Panc1 (cell line): ENCODE measurements around the gene SERPINB1. TPM values are rescaled to one million over a fixed set of nuclear protein-coding genes. Genes with fewer than 3 reads are reported as not detected.

Source experiments
- ATAC-seq: fragments of 200-7000 bp; cut with Tn5 transposase; 2 replicates; pipeline ENCODE4 v1.9.1; 2020; ENCODE audit warnings: mild to moderate bottlenecking, moderate library complexity
- BruUV-seq: library from RNA; stranded (reverse); fragments of 400-500 nt; replicated peaks from 2 replicates; lab custom pipeline; 2021; lab: Mats Ljungman, UMichigan
- CTCF ChIA-PET: fragments of 300-600 bp; sonication (Branson Sonifier 250); formaldehyde crosslinking; loops from one replicate; lab custom pipeline; 2022; ENCODE audit warnings: antibody characterized with exemption; lab: Charles Lee
- POLR2A ChIA-PET: fragments of 300-600 bp; sonication (Branson Sonifier 250); formaldehyde crosslinking; loops from one replicate; lab custom pipeline; 2022; ENCODE audit warnings: antibody characterized with exemption; lab: Charles Lee
- DNase-seq: peaks from one replicate; pipeline ENCODE4 v3.0.0-alpha.2; 2010; ENCODE audit warnings: low read depth, low spot score
- H3K27ac ChIP-seq: 2 replicates; pipeline ENCODE4 v1.5.1; 2011; ENCODE audit warnings: mild to moderate bottlenecking, low read length, inconsistent platforms
- H3K27me3 ChIP-seq: fragments of 200-500 bp; sonication (Bioruptor generic); 2 replicates; pipeline ENCODE4 v1.6.0; 2014; ENCODE audit warnings: low read length, inconsistent platforms; ENCODE audit not compliant: control insufficient read depth, insufficient read depth
- H3K36me3 ChIP-seq: fragments of 200-500 bp; sonication (Bioruptor generic); 2 replicates; pipeline ENCODE4 v1.5.1; 2014; ENCODE audit warnings: inconsistent platforms, mild to moderate bottlenecking, low read length, moderate library complexity; ENCODE audit not compliant: control insufficient read depth, insufficient read depth
- H3K4me1 ChIP-seq: 2 replicates; pipeline ENCODE4 v1.5.1; 2011; ENCODE audit warnings: inconsistent platforms, mild to moderate bottlenecking, low read length, moderate library complexity; ENCODE audit not compliant: control insufficient read depth, insufficient read depth
- H3K4me3 ChIP-seq, 2 experiments: 2 replicates each; pipeline ENCODE4 v1.5.1; 2011 to 2012; ENCODE audit warnings: low read depth in 2 of 2, low read length in 2 of 2, mild to moderate bottlenecking in 2 of 2, inconsistent platforms in 1 of 2, moderate library complexity in 1 of 2
- H3K9me3 ChIP-seq: fragments of 200-500 bp; sonication (Bioruptor generic); 2 replicates; pipeline ENCODE4 v1.5.1; 2014; ENCODE audit warnings: low read depth, mild to moderate bottlenecking, inconsistent platforms, low read length, moderate library complexity; ENCODE audit not compliant: control insufficient read depth, insufficient read depth
- POLR2AphosphoS5 ChIP-seq: IDR thresholded peaks from 2 replicates; pipeline ENCODE4 v1.6.1; 2012; ENCODE audit warnings: mild to moderate bottlenecking, low read depth, low read length, moderate library complexity
- REST ChIP-seq, 2 experiments: IDR thresholded peaks; 2 replicates each; pipeline ENCODE4 v1.6.1; 2011 to 2012; ENCODE audit warnings: low read depth in 2 of 2, control low read depth in 1 of 2, low read length in 1 of 2, mild to moderate bottlenecking in 1 of 2, moderate library complexity in 1 of 2; ENCODE audit not compliant: insufficient read depth in 1 of 2
- SIN3A ChIP-seq: IDR thresholded peaks from 2 replicates; pipeline ENCODE4 v1.6.1; 2012; ENCODE audit warnings: low read depth, mild to moderate bottlenecking, low read length, moderate library complexity, borderline replicate concordance; ENCODE audit not compliant: insufficient read depth
- TCF7L2 ChIP-seq: IDR thresholded peaks from 2 replicates; pipeline ENCODE4 v1.6.1; 2011; ENCODE audit warnings: mild to moderate bottlenecking, low read depth, low read length, inconsistent platforms
- in situ Hi-C: cut with HindIII; loops from 2 replicates; pipeline ENCODE4 v1.10.0; 2016; ENCODE audit warnings: low sequenced_read_pairs, low pct_unique_long_range_greater_than_20kb
- intact Hi-C: fragments of 100-400 bp; cut with micrococcal nuclease; formaldehyde crosslinking; loops from one replicate; pipeline ENCODE4 v1.10.0; 2022; ENCODE audit not compliant: unreplicated experiment
- total RNA-seq: library from RNA; stranded (reverse); gene quantifications from one replicate; pipeline ENCODE4 v1.2.1, GENCODE V29; 2021; ENCODE audit not compliant: unreplicated experiment
- TF ChIP-seq, protein P1 (sequence below): fragments of 450-650 bp; IDR thresholded peaks from 2 replicates; pipeline ENCODE4 v1.5.1; 2017; ENCODE audit warnings: mild to moderate bottlenecking

SERPINB1 gene
- total RNA-seq, 1 experiment from 2014 or later, result 40.8 TPM

GRCh38 chr6:2840749-2841061 is 958 bp downstream of the SERPINB1 start:
- no peak for DNase-seq
- H3K27ac ChIP-seq, result peak overlapping the region; percentile 87
- ChIA-PET POLR2A (interaction anchor here (0.6 to 0.7 kb wide), 2 partner anchors 14 to 29 kb away, joined by 3 to 4 read pairs; no protein-coding TSS in a partner anchor), CTCF (no interaction called here)
- intact Hi-C loops, result loop anchor here (2.0 kb wide), 1 partner anchor 50 kb away; no protein-coding TSS in a partner anchor
- H3K36me3 ChIP-seq, result peaks cover 7% of the 10 kb centered on the region; the same call in 1 of the 2 replicates
- peak overlapping the region; percentile 49 to 75 for H3K4me3 ChIP-seq
- no TSS peak for BruUV-seq
- H3K4me1 ChIP-seq, result peaks cover 50% of the 10 kb centered on the region
- no peak for TF ChIP-seq REST (IDR thresholded peaks at IDR 0.05; ENCODE audit: insufficient read depth in 1 of 2, low read depth in 2 of 2, low read length in 1 of 2)
- no peak for TF ChIP-seq POLR2AphosphoS5
- TF ChIP-seq TCF7L2, result no peak
- TF ChIP-seq, protein P1, sequence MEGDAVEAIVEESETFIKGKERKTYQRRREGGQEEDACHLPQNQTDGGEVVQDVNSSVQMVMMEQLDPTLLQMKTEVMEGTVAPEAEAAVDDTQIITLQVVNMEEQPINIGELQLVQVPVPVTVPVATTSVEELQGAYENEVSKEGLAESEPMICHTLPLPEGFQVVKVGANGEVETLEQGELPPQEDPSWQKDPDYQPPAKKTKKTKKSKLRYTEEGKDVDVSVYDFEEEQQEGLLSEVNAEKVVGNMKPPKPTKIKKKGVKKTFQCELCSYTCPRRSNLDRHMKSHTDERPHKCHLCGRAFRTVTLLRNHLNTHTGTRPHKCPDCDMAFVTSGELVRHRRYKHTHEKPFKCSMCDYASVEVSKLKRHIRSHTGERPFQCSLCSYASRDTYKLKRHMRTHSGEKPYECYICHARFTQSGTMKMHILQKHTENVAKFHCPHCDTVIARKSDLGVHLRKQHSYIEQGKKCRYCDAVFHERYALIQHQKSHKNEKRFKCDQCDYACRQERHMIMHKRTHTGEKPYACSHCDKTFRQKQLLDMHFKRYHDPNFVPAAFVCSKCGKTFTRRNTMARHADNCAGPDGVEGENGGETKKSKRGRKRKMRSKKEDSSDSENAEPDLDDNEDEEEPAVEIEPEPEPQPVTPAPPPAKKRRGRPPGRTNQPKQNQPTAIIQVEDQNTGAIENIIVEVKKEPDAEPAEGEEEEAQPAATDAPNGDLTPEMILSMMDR, result no peak
- no peak for TF ChIP-seq SIN3A
- in situ Hi-C loops, result no loop called here
- ATAC-seq, result no peak; the same call in 1 of the 2 replicates
- no peaks in the 10 kb centered on the region for H3K27me3 ChIP-seq
- no peaks in the 10 kb centered on the region for H3K9me3 ChIP-seq

DNA sequence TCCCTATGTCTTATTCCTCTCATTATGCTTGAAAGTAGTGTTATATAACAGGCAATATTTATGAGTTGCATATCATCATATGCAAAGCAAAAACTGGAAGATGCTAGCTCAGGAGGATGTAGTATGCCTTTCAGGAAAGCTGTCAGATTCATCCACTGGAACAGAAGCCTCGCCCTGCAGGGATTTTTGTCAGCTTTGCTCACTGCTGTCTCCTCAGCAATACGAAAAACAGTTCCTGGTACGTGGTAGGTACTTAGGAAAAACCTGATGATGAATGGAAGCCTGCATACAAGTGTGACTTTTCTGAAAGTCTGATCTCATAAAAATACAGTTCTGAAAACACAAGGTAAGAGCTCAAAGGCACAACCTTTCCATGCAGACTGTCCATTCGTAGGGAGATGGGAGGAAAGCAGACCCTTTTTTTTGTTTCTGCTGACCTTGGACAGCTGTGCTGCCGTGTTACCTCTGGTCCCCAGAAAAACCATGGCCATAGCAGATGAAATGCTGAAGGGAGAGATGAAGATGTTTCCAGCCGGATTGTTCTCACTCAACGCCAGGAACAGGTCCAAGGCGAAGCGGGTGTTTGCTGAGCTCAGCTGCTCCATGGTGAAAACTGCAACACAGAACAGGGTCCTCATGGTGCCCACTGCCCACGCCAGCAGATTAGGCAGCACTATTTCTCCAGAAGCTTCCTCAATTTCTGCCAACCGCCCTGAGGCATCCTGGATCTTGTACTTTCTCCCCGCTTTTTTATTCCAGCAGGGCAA is 1.5 kb downstream of the SERPINB1 start:
- Histone ChIP-seq H3K9me3 (no peaks in the 10 kb centered on the region), H3K27me3 (no peaks in the 10 kb centered on the region), H3K36me3 (peaks cover 7% of the 10 kb centered on the region; the same call in 1 of the 2 replicates), H3K4me1 (peaks cover 50% of the 10 kb centered on the region), H3K27ac (peak overlapping the region; percentile 87), H3K4me3 (peak overlapping the region; percentile 49 to 75)
- in situ Hi-C loops, result no loop called here
- ChIA-PET CTCF (interaction anchor here (1.6 kb wide), 1 partner anchor 49 kb away, joined by 6 read pairs; no protein-coding TSS in a partner anchor), POLR2A (interaction anchor here (0.6 to 1.7 kb wide), 4 partner anchors 13 to 95 kb away, joined by 3 to 9 read pairs (median 5); no protein-coding TSS in a partner anchor)
- DNase-seq (no peak), ATAC-seq (no peak)
- intact Hi-C loops, result loop anchor here (2.0 kb wide), 1 partner anchor 49 kb away; no protein-coding TSS in a partner anchor
- no TSS peak for BruUV-seq
- TF ChIP-seq POLR2AphosphoS5, result no peak
- no peak for TF ChIP-seq SIN3A
- no peak for TF ChIP-seq TCF7L2
- TF ChIP-seq REST (IDR thresholded peaks at IDR 0.05; ENCODE audit: insufficient read depth in 1 of 2, low read depth in 2 of 2, low read length in 1 of 2), result no peak
- TF ChIP-seq, protein P1, result no peak
